GM21515 (cell line): ENCODE measurements around the gene KCNC4.

ENCODE experiments used
- ATAC-seq: cut with Tn5 transposase; IDR thresholded peaks from one replicate; pipeline ENCODE4 v1.9.1; 2021; ENCODE audit not compliant: unreplicated experiment

KCNC4 gene

GRCh38 chr1:110250749-110251148, 40.6 kb downstream of the KCNC4 start:
- ATAC-seq: no peak

- ATAC-seq: no peak
Observed at GRCh38 chr1:110253213-110253612, 43.1 kb downstream of the KCNC4 start.

GRCh38 chr1:110254604-110255391, 44.7 kb downstream of the KCNC4 start:
- no peak for ATAC-seq

GRCh38 chr1:110255392-110255787, 45.3 kb downstream of the KCNC4 start:
- ATAC-seq: no peak

- ATAC-seq: no peak
Observed at GRCh38 chr1:110258734-110259133, 48.6 kb downstream of the KCNC4 start.

- no peak for ATAC-seq
Observed at GRCh38 chr1:110259770-110260169, 49.7 kb downstream of the KCNC4 start.
